ENCODE measurements around the gene ERLIN1. TPM values are rescaled to one million over a fixed set of nuclear protein-coding genes. Genes with fewer than 3 reads are reported as not detected.
A peak's percentile ranks its signal among the peaks of the same experiment; 100 is the strongest.

Gene ERLIN1
- total RNA-seq (2021) (18.6 and 24.9 TPM in 2 replicates), Bru-seq, nascent RNA (percentile 62 among the genes with signal in this experiment), BruChase-seq, experiment 1, labeled RNA remaining after a 2-hour chase (percentile 63 among the genes with signal in this experiment), BruChase-seq, experiment 2, labeled RNA remaining after a 6-hour chase (percentile 67 among the genes with signal in this experiment)
- long read RNA-seq, transcript ERLIN1-202 (12 exons, 1,453 nt), result major isoform, 49 of 63 reads
- long read RNA-seq, partial matches to known transcripts, result 2 of 63 reads
- long read RNA-seq, other reads (novel, unspliced or antisense), result 12 of 63 reads

DNA sequence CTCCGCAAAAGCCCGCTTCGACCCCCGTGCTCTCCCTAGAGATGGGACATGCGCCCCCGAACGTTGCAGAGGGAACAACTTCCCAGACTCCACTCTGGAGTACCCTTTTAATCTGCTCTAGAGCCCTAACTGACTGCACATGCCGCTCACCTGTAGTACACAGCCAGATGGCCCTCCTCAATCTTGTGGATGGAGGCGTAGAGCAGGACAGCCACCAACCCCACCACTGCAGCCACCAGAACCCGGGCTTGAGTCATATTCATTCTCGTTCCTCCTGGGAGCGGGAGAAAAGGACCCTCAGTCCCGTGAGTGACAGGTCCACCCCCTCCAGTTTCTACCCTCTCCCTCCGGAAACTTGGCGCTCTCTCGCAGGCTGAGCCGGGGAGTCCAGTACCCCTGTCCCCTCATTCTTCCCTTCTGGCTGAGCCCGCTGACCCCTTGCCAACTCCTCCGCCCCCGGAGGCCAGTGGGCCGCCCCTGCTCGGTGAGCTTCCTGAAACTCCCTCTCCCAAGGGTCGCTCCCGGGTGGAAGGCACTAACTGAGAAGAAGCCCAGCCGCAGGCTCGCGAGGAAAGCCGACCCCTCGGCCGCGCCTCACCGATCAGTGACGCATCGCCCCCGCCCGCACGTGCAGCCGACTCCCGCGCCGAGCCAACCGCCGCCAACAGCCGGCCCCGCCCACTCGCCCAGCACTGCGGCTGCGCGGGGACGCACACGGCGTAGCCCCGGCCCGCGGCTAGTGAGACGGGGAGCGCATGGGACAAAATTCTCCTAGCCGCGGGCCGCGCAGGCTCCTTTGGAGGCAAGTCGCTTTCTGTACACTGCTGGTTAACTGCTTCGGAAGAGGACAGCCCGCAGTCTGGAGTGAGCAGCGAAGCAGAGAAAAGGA is at the start of gene ERLIN1:
Gene ERLIN1 (minus strand): TSS at position 666 of the 889 bp plus-strand sequence. CDS start 403 bp downstream, at position 263.
- peak within 1 kb of the TSS; percentile 93 for H3K4me2 ChIP-seq
- TF ChIP-seq EZH2 (IDR thresholded peaks at IDR 0.05; ENCODE audit: low read depth), result no peak
- TF ChIP-seq, protein P1, sequence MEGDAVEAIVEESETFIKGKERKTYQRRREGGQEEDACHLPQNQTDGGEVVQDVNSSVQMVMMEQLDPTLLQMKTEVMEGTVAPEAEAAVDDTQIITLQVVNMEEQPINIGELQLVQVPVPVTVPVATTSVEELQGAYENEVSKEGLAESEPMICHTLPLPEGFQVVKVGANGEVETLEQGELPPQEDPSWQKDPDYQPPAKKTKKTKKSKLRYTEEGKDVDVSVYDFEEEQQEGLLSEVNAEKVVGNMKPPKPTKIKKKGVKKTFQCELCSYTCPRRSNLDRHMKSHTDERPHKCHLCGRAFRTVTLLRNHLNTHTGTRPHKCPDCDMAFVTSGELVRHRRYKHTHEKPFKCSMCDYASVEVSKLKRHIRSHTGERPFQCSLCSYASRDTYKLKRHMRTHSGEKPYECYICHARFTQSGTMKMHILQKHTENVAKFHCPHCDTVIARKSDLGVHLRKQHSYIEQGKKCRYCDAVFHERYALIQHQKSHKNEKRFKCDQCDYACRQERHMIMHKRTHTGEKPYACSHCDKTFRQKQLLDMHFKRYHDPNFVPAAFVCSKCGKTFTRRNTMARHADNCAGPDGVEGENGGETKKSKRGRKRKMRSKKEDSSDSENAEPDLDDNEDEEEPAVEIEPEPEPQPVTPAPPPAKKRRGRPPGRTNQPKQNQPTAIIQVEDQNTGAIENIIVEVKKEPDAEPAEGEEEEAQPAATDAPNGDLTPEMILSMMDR (conservative IDR thresholded peaks at IDR 0.05), result no peak
- H4K20me1 ChIP-seq (ENCODE audit: insufficient read depth), result no peaks in the 10 kb centered on the region
- DNase-seq, result peak; percentile 66 to 87
- peaks cover 44% of the 10 kb centered on the region for H3K79me2 ChIP-seq (ENCODE audit: low read depth)
- H3K36me3 ChIP-seq (ENCODE audit: low read depth), result 0 out of 2 replicates have a peak, but pooled peaks cover 3% of the 10 kb centered on the region
- H3K4me1 ChIP-seq (replicated peaks; ENCODE audit: insufficient read depth), result peaks cover 34% of the 10 kb centered on the region
- no TSS peak for BruUV-seq (replicated peaks)
- no peaks in the 10 kb centered on the region for H3K27me3 ChIP-seq (ENCODE audit: insufficient read depth, low read depth)
- H3F3A ChIP-seq (ENCODE audit: insufficient read depth, low read depth), result peaks cover 11% of the 10 kb centered on the region
- H3K4me3 ChIP-seq, result peak within 1 kb of the TSS; percentile 87
- POLR2A ChIA-PET (ENCODE audit: unreplicated experiment), result interaction anchor here (0.6 kb wide), 1 partner anchor 673 kb away, joined by 5 read pairs; no protein-coding TSS in a partner anchor
- intact Hi-C loops (cut with micrococcal nuclease; ENCODE audit: unreplicated experiment), result no loop called here
- CTCF ChIA-PET, result interaction anchor here (0.6 kb wide), 1 partner anchor 34 kb away, joined by 3 read pairs; no protein-coding TSS in a partner anchor
- H3K27ac ChIP-seq, result peak within 1 kb of the TSS; percentile 35
- H2AFZ ChIP-seq, result peak within 1 kb of the TSS; percentile 90
- H3K9me3 ChIP-seq (ENCODE audit: insufficient read depth, low read depth), result no peaks in the 10 kb centered on the region
- H3K9me2 ChIP-seq (ENCODE audit: insufficient read depth), result no peaks in the 10 kb centered on the region

DNA sequence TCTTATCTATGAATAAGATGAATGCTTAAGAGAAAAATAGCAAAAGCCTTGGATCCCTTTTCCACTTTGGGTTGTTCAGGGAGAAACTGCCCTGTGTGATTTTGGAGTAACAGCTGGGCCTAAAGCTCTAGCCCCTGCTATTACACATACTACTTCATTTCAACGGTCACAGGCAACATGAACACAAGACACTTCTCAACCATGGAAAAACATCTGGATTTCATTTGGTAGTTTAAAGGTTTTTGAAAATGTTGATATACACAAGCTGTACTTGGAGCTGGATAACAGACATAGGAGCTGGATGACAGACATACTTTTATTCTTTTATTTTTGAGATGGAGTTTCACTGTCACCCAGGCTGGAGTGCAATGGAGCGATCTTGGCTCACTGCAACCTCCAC is 46.3 kb upstream of the ERLIN1 start:
- no TSS peak for BruUV-seq (replicated peaks)
- no peaks in the 10 kb centered on the region for H4K20me1 ChIP-seq (ENCODE audit: insufficient read depth)
- no peak overlapping the region for H2AFZ ChIP-seq
- no peaks in the 10 kb centered on the region for H3K9me2 ChIP-seq (ENCODE audit: insufficient read depth)
- POLR2A ChIA-PET (ENCODE audit: unreplicated experiment), result interaction anchor here (0.8 kb wide), 1 partner anchor 142 kb away, joined by 6 read pairs; no protein-coding TSS in a partner anchor
- H3F3A ChIP-seq (ENCODE audit: insufficient read depth, low read depth), result no peaks in the 10 kb centered on the region
- no peaks in the 10 kb centered on the region for H3K27me3 ChIP-seq (ENCODE audit: insufficient read depth, low read depth)
- peaks cover 4% of the 10 kb centered on the region; the same call in 1 of the 2 replicates for H3K36me3 ChIP-seq (ENCODE audit: low read depth)
- intact Hi-C loops (cut with micrococcal nuclease; ENCODE audit: unreplicated experiment), result no loop called here
- no peak overlapping the region for H3K4me2 ChIP-seq
- no peak overlapping the region for H3K4me3 ChIP-seq
- DNase-seq, result no peak
- no peak overlapping the region for H3K27ac ChIP-seq
- H3K79me2 ChIP-seq (ENCODE audit: low read depth), result peaks cover 21% of the 10 kb centered on the region
- H3K4me1 ChIP-seq (replicated peaks; ENCODE audit: insufficient read depth), result 0 out of 2 replicates have a peak, but pooled peaks cover 10% of the 10 kb centered on the region
- CTCF ChIA-PET, result no interaction called here
- TF ChIP-seq EZH2 (IDR thresholded peaks at IDR 0.05; ENCODE audit: low read depth), result no peak
- TF ChIP-seq, protein P1 (conservative IDR thresholded peaks at IDR 0.05), result no peak
- H3K9me3 ChIP-seq (ENCODE audit: insufficient read depth, low read depth), result no peaks in the 10 kb centered on the region

DNA sequence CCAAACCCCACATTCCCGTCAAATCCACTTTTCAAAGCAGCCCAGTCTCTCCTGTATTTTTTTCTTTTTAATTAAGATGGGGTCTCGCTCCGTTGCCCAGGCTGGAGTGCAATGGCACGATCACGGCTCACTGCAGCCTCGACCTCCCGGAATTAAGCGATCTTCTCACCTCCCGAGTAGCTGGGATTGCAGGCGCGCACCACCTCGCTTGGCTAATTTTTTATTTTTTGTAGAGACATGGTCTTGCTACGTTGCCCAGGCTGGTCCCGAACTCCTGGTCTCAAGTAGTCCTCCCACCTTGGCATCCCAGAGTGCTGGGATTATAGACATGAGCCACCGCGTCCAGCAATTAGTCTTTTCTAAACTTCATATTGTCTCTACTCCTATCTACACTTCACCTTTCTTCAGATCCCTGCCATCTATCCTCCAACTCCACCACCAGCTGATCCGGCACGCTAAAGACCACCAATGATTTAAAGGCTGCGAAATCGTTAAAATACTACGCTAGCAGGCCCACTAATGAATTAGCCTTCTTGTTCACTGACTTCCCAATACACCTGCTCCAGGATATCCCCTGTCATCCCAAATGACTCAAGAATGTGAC is 44.1 kb upstream of the ERLIN1 start:
- ChIA-PET POLR2A (ENCODE audit: unreplicated experiment) (no interaction called here), CTCF (no interaction called here)
- Histone ChIP-seq H3K9me2 (ENCODE audit: insufficient read depth) (no peaks in the 10 kb centered on the region), H2AFZ (peak overlapping the region; percentile 96), H3F3A (ENCODE audit: insufficient read depth, low read depth) (no peaks in the 10 kb centered on the region), H3K9me3 (ENCODE audit: insufficient read depth, low read depth) (no peaks in the 10 kb centered on the region), H3K4me3 (peak overlapping the region; percentile 86), H3K36me3 (ENCODE audit: low read depth) (no peaks in the 10 kb centered on the region), H4K20me1 (ENCODE audit: insufficient read depth) (no peaks in the 10 kb centered on the region), H3K27me3 (ENCODE audit: insufficient read depth, low read depth) (no peaks in the 10 kb centered on the region), H3K4me1 (replicated peaks; ENCODE audit: insufficient read depth) (0 out of 2 replicates have a peak, but pooled peaks cover 10% of the 10 kb centered on the region), H3K79me2 (ENCODE audit: low read depth) (peaks cover 21% of the 10 kb centered on the region), H3K4me2 (peak overlapping the region; percentile 83), H3K27ac (peak overlapping the region; percentile 39; the same call in 1 of the 2 replicates)
- BruUV-seq (replicated peaks), result TSS peak; percentile 81
- TF ChIP-seq, protein P1 (conservative IDR thresholded peaks at IDR 0.05), result no peak
- TF ChIP-seq EZH2 (IDR thresholded peaks at IDR 0.05; ENCODE audit: low read depth), result no peak
- intact Hi-C loops (cut with micrococcal nuclease; ENCODE audit: unreplicated experiment), result no loop called here
- DNase-seq, result no peak

Measured in PC-9 (cell line).